ENCODE data around the gene FZD10.

DNA sequence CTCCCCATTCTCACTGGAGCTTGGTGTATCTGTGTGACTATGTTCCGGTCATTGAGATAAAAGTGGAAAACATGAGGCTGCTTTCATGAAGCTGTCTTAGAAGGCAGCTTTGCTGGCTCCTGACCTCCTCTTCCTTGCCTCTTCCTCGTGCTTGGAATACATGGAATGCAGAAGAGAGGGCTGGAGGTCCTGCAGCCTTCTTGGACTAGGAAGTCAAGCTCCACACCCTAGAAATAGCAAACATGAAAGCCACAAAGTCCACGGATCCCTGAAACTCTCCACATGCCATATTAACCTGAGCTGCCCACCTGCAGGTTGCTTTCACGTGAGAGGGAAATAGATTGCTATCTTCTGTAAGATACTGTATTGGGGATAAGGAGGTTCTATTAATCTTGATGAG lies 51.0 kb downstream of the FZD10 start:
- TF ChIP-seq USF2 (IDR thresholded peaks at IDR 0.05; ENCODE audit: low read depth, low read length) (no peak), NFE2L2 (IDR thresholded peaks at IDR 0.05; ENCODE audit: low read depth, low read length) (no peak), CTCF (conservative IDR thresholded peaks at IDR 0.05; ENCODE audit: low read depth, low read length) (no peak), CHD1 (IDR thresholded peaks at IDR 0.05; ENCODE audit: low read depth, low read length) (no peak), POLR2A (IDR thresholded peaks at IDR 0.05; ENCODE audit: low read depth, low read length) (no peak), RCOR1 (IDR thresholded peaks at IDR 0.05; ENCODE audit: insufficient replicate concordance, low read length) (no peak), MXI1 (IDR thresholded peaks at IDR 0.05; ENCODE audit: borderline replicate concordance, low read depth, low read length) (no peak), FOS (IDR thresholded peaks at IDR 0.05; ENCODE audit: low read depth, low read length) (no peak), MAZ (IDR thresholded peaks at IDR 0.05; ENCODE audit: borderline replicate concordance, low read depth, low read length) (no peak), RAD21 (IDR thresholded peaks at IDR 0.05; ENCODE audit: low read length) (no peak)

Measured in IMR-90 (cell line).